ENCODE measurements around the gene ECM1.
A peak's percentile ranks its signal among the peaks of the same experiment; 100 is the strongest.

Gene ECM1

GRCh38 chr1:150551051-150551783 lies 43.3 kb downstream of the ECM1 start:
- no peak for TF ChIP-seq SPI1 (IDR thresholded peaks at IDR 0.05; ENCODE audit: borderline replicate concordance, low read depth)
- TF ChIP-seq POLR2AphosphoS5 (IDR thresholded peaks at IDR 0.05; ENCODE audit: low read depth) = no peak
- TF ChIP-seq GABPA (IDR thresholded peaks at IDR 0.05; ENCODE audit: low read depth) = no peak
- TF ChIP-seq CTCF (IDR thresholded peaks at IDR 0.05; ENCODE audit: insufficient read depth, low read length) = no peak
- TF ChIP-seq, protein P1, sequence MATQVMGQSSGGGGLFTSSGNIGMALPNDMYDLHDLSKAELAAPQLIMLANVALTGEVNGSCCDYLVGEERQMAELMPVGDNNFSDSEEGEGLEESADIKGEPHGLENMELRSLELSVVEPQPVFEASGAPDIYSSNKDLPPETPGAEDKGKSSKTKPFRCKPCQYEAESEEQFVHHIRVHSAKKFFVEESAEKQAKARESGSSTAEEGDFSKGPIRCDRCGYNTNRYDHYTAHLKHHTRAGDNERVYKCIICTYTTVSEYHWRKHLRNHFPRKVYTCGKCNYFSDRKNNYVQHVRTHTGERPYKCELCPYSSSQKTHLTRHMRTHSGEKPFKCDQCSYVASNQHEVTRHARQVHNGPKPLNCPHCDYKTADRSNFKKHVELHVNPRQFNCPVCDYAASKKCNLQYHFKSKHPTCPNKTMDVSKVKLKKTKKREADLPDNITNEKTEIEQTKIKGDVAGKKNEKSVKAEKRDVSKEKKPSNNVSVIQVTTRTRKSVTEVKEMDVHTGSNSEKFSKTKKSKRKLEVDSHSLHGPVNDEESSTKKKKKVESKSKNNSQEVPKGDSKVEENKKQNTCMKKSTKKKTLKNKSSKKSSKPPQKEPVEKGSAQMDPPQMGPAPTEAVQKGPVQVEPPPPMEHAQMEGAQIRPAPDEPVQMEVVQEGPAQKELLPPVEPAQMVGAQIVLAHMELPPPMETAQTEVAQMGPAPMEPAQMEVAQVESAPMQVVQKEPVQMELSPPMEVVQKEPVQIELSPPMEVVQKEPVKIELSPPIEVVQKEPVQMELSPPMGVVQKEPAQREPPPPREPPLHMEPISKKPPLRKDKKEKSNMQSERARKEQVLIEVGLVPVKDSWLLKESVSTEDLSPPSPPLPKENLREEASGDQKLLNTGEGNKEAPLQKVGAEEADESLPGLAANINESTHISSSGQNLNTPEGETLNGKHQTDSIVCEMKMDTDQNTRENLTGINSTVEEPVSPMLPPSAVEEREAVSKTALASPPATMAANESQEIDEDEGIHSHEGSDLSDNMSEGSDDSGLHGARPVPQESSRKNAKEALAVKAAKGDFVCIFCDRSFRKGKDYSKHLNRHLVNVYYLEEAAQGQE (IDR thresholded peaks at IDR 0.05; ENCODE audit: insufficient replicate concordance, low read depth) = no peak
- peak in 1 of 2 experiments; percentile 70 for DNase-seq (ENCODE audit: low read depth in 1 of 2, low spot score in 1 of 2)
- Histone ChIP-seq H3K4me3 (replicated peaks; ENCODE audit: insufficient read depth, low read length) (no peak overlapping the region), H3K27me3 (ENCODE audit: insufficient read depth, poor library complexity, severe bottlenecking) (no peaks in the 10 kb centered on the region), H3K27ac (replicated peaks) (no peak overlapping the region)

- no peak for DNase-seq (ENCODE audit: low read depth in 1 of 2, low spot score in 1 of 2)
- TF ChIP-seq POLR2AphosphoS5 (IDR thresholded peaks at IDR 0.05; ENCODE audit: low read depth) (no peak), GABPA (IDR thresholded peaks at IDR 0.05; ENCODE audit: low read depth) (no peak), SPI1 (IDR thresholded peaks at IDR 0.05; ENCODE audit: borderline replicate concordance, low read depth) (no peak), CTCF (IDR thresholded peaks at IDR 0.05; ENCODE audit: insufficient read depth, low read length) (no peak)
- TF ChIP-seq, protein P1 (IDR thresholded peaks at IDR 0.05; ENCODE audit: insufficient replicate concordance, low read depth) = no peak
- Histone ChIP-seq H3K27ac (replicated peaks) (0 out of 2 replicates have a peak overlapping the region, but pooled peaks have one; percentile 9), H3K27me3 (ENCODE audit: insufficient read depth, poor library complexity, severe bottlenecking) (no peaks in the 10 kb centered on the region), H3K4me3 (replicated peaks; ENCODE audit: insufficient read depth, low read length) (no peak overlapping the region)
Observed at GRCh38 chr1:150551784-150552127, 43.8 kb downstream of the ECM1 start.

DNA sequence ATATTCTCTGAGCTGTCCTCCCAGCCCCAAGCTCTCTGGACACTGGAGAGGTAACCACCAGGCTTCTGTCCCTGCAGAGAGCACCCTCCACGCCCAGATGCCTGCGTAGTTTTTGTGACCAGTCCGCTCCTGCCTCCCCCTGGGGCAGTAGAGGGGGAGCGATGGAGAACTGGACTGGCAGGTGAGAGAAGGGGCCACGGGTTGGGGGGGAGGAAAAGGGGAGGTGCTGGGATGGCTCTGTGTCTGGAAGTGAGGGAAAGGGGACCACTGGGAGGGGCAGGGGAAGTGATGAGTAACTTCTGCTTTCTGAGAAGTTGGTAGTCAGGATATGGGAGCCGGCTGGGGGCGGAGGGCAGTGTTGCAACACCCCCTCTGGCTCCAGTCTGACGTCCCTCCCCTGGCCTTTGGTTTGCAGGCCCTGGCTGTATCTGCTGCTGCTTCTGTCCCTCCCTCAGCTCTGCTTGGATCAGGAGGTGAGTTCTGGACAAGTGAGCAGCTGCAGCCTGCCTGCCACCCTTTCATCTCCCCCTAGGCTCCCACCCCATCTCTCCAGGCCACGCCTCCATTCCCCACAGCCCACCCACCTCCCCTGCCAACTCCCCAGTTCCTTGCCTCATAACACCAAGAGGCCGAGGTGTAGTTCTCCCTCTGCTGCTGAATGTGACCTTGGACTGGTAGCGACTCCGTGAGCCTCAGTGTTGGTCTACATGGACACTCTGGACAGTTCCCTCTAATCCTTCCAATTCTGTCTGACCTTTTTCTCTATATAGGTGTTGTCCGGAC lies 44.4 kb downstream of the ECM1 start:
- Histone ChIP-seq H3K4me3 (replicated peaks; ENCODE audit: insufficient read depth, low read length) (0 out of 2 replicates have a peak overlapping the region, but pooled peaks have one; percentile 2), H3K27me3 (ENCODE audit: insufficient read depth, poor library complexity, severe bottlenecking) (no peaks in the 10 kb centered on the region), H3K27ac (replicated peaks) (peak overlapping the region; percentile 63)
- TF ChIP-seq SPI1 (IDR thresholded peaks at IDR 0.05; ENCODE audit: borderline replicate concordance, low read depth) (peak; percentile 87; the same call in 1 of the 2 replicates), GABPA (IDR thresholded peaks at IDR 0.05; ENCODE audit: low read depth) (no peak), CTCF (IDR thresholded peaks at IDR 0.05; ENCODE audit: insufficient read depth, low read length) (no peak), POLR2AphosphoS5 (IDR thresholded peaks at IDR 0.05; ENCODE audit: low read depth) (peak; percentile 38; the same call in 1 of the 2 replicates)
- TF ChIP-seq, protein P1 (IDR thresholded peaks at IDR 0.05; ENCODE audit: insufficient replicate concordance, low read depth) = no peak
- peak; percentile 89 to 94 for DNase-seq (ENCODE audit: low read depth in 1 of 2, low spot score in 1 of 2)
